GM19193 (cell line): Measurements from ENCODE around the gene SOX5.

Experiments used
- POLR2A ChIP-seq: IDR thresholded peaks from 4 replicates; pipeline ENCODE4 v1.6.1; 2011; ENCODE audit not compliant: insufficient read depth, insufficient read length; ENCODE audit errors: extremely low read depth

Gene SOX5

GRCh38 chr12:23503544-23503943, 445.9 kb downstream of the SOX5 start:
- TF ChIP-seq POLR2A = no peak

- no peak for TF ChIP-seq POLR2A
Measured at GRCh38 chr12:23502259-23502658, 447.2 kb downstream of the SOX5 start.

GRCh38 chr12:23495472-23495871, 454.0 kb downstream of the SOX5 start:
- TF ChIP-seq POLR2A = no peak

- no peak for TF ChIP-seq POLR2A
Measured at GRCh38 chr12:23493672-23494071, 455.8 kb downstream of the SOX5 start.

- TF ChIP-seq POLR2A = no peak
Measured at GRCh38 chr12:23488130-23488529, 461.3 kb downstream of the SOX5 start.

- TF ChIP-seq POLR2A = no peak
Measured at GRCh38 chr12:23484238-23484637, 465.2 kb downstream of the SOX5 start.

GRCh38 chr12:23482571-23482970, 466.9 kb downstream of the SOX5 start:
- no peak for TF ChIP-seq POLR2A
